GM21619 (cell line): ENCODE data around the gene TBC1D8.

Experiments
- ATAC-seq: cut with Tn5 transposase; IDR thresholded peaks from one replicate; pipeline ENCODE4 v1.9.1; 2021; ENCODE audit not compliant: unreplicated experiment

The TBC1D8 gene

DNA sequence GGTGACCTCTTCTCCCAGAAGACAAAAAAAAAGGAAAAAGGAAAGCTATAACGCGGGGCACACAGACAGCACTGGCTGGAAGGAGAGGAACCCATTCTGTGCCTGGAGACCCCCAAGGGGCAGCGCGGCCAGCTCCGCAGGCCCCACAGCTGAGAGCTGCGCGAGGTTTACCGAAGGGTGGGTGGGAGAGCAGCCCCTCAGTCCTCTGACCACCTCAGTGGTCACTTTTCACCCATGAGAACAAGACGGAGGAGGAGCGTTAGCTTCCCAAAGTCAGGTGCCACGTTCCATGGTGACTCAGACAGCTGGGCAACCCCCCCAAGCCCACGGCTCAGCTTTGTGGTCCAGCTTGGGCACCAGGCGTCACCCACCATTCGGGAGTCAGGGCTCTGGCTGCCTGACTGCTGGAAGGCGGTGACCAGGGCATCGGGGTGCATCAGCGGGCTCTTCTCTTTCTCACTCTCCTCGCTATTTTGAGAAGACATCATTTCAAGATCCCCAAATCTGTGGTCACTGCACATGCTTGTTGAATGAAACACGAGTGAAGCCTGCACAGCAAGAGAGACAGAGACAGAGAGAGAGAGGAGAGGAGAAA is 113.9 kb downstream of the TBC1D8 start:
- no peak for ATAC-seq

DNA sequence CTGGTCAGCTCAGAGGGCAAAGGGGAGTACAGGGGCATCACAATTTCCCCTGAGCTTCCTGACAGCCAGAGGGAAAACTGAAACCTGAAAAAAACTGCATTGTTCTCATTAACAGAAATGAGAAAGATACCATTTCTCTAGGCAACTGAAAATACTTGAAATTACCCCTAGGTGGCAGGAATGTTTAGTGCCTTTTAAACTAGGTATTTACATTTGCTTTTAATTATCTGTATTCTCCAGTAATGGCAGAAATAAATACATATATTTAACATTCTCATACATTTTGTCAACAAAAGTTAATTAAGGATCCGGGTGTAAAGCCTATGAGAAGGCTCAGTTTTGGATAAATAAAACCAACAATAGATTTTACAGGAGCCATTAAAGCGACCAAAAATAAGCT is 114.6 kb downstream of the TBC1D8 start:
- no peak for ATAC-seq

DNA sequence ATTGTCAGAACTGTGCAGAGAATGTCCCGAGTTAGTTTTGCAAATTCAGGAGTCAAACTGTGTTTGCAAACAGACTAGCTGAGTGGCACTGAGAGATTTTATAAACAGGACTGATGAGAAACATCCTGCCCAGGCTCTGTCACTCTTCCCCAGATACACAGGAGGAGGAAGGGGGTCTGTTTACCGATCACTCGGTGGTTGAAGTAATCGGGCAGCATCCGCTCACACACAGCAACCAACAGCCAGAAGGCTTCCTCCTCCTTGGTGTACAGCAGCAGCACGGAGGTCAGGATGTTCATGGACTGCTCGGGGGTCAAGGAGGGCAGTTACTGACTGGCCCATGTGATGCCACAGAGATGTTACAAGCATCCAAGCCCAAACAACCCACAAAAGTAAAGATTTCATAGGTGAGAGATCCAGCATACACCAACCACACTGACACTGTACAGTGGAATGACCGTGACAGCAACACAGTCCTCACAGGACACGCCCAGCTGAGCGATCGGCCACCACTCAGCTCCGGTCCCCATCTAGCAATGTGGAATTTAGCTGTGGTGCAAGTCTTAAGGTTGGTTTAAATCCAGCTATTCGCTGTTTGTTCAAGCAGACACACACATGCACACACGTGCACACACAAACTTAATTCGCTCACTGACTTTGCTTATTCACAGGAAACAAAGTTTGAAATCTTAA is 119.0 kb downstream of the TBC1D8 start:
- ATAC-seq: no peak

DNA sequence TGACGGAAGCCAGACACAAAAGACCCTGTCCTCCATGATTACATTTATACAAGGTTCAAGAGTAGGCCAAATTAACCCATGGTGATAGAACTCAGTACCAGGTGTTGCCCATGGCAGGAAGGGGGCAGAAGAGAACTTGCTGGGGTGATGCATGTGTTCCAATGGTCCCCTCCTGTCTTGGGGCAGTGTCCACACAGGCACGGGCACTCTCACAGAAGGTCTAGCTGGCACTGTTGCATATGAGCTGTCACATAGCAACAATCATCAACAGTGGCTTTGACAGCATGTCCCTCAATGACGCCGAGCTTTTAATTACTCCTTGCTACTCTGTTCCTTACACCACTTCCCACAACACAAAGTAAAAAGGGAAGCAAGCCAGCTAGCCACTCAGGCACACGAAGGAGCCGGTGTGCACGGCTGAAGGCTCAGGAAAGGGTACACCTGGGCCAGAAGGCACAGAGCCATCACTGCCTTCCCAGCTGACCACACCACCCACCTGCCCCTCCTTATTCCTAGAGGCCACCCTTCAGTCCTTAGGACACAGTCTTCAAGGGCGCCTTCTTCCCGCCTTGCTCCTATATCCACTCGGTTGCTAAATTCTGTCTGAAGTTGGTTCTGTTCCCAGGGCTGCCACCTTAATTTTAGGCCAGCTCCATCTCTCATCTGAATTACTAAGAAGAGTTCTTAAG is 120.2 kb downstream of the TBC1D8 start:
- ATAC-seq: no peak

DNA sequence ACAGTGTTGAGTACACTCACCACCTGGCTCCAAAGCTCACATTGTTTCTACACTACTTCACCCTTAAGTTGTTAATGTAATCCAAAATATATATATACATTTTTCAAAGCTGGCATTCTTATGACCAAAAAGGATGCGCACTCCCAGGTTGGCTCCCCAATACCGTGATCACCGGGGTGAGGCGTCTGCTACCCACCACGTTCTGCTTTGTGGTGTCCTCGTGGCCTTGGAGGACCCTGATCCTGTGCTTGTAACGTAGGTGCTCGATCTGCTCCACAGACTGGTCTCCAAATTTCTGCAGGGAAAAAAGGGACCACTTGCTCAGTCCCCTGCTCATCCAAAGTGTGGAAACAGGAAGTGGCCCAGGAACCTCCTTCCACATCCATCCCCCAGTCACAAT is 123.3 kb downstream of the TBC1D8 start:
- no peak for ATAC-seq

DNA sequence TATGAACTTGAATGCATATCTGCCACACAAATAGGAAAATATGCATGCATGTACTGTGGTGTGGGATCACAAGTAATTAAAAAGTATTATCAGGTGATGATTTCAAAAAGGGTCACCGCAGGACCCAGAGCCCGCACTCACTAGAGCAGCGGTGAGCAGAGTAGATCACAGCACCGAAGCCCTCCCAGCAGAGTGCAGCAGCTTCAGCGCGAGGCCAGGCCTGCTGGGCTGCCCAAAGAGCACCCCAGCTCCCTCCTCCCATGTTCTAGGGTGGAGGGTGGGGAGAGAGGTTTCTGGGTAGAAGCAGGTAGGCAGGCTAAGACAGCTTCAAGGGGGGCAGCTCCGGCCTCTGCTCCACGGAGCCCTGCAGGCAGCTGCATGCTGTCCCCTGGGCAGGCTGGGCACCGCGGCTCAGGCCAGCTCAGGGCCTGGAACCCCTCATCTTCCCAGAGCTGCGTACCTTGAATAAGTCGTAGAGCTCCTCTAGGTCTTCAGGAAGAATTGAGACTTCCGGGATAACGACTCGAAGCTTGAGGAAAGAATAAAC is 124.2 kb downstream of the TBC1D8 start:
- ATAC-seq: no peak

DNA sequence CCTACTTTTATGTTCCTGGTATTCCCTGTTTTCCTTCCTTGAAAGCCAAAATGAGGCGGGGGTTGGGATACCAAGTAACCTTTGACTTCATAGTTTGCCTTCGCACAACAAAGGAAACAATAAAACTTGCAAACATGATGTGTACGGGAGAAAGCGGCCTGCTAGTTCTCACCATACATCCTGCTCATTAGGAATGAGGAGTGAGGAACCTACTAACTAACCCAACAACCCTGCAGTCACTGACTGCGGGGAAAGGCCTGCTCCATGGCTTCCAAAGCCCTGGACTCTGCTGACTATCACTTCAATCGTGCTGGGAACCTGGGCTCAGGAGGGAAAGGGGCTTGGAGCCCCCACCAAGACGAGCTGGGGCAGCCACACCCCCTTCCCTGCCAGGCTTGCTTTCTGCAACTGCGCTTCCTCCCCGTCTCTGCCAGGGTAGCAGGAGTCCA is 124.9 kb downstream of the TBC1D8 start:
- ATAC-seq: no peak

DNA sequence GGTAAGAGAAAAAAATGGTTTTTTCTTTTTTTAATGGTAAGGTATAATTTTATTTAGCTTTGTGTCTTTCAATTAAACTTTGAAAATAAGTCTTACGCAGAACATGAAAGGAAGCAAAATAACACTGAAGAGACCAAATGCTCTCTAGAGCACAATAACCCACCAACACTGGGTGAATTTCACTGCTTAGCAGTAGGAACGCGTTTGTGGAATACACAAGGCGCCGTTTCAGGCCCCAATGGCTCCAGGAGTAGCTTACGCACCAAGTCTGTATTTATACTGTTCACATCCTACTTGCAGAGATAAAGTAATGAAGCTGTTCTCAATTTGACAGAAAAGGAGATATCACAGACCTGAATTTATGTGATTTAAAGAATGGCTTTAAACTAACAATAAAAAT is 125.6 kb downstream of the TBC1D8 start:
- no peak for ATAC-seq

DNA sequence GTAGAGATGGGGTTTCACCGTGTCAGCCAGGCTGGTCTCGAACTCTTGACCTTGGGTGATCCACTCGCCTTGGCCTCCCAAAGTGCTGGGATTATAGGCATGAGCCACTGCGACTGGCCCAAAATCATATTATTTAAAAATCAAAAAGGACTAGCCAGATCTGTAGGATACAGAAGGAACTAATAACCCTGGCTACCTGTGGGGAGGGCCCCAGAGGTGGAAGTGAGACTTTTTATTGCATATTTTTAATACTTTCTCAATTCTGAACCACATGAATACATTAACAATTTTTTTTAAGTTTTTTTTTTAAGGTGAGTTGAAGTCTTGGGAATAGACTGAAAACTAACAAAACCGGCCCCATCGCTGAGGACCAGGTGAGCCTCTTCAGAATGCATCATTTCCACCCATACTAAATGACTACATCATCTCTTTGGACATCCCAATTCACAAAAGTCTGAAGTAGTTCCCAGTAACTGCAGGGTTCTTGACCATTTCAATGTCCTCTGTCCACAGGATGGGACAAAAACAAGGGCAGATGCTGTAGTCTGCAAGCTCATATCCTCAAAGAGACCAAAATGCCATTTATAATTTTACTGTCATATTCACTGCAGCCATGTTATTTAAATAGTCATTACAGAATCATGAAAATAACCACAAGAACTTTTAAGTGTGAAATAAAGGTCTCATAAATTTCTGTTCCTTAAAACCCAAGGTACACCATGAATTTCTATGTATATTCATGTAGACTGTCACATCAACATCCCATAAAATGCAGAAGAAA is 127.7 kb downstream of the TBC1D8 start:
- no peak for ATAC-seq

DNA sequence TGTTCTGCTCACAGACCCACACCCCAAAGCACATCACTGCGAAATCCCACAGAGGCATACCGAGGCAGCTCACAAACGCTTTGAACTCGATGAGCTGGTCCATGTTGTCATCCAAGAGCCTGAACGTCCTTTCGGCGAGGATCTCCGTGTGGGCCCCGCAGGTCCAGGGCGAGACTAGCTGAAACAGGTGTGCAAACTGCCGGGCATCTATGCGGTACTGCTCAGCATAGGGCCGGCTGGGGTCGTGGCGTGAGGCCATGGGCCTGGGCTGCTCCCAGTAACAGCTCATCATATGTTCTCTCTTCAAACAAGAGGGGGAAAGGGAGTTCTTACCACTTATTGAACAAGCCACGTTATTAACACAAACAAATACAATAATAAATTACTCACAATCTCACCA is 129.0 kb downstream of the TBC1D8 start:
- no peak for ATAC-seq

DNA sequence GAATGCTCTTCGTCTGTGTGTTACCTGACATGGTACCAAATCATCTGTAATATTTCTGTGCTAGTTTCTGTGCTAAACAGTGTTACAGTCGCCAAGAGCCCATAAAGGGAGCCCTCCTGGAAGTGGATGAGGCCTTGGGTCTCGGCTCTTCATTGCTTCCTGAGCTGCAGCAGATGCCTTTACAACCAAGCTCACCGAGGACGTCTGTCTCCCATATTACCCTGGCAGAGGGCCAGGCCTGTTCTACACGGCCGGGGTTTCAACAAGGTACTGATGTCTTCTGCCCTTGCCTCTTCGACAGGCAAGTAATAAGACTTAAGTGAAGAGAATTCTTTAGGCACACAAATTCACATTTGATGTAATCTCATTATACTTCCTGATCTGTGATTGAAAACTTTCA is 132.2 kb downstream of the TBC1D8 start:
- no peak for ATAC-seq

DNA sequence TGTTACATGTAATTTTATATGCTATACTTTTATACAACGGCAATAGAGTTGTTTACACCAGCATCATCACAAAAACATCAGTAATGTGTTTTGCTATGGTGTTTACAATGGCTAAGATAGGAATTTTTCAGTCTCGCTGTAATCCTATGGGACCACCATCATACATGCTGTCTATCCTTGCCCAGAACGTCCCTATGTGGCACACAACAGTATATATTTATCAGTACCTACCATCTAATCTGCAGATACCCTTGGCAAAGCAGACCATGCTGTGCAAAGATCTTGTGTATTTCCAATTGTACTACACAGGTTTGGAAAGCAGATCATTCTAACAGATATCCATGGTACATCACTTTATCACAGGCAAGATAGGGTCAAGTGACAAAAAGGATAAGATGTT is 133.8 kb downstream of the TBC1D8 start:
- ATAC-seq: no peak

DNA sequence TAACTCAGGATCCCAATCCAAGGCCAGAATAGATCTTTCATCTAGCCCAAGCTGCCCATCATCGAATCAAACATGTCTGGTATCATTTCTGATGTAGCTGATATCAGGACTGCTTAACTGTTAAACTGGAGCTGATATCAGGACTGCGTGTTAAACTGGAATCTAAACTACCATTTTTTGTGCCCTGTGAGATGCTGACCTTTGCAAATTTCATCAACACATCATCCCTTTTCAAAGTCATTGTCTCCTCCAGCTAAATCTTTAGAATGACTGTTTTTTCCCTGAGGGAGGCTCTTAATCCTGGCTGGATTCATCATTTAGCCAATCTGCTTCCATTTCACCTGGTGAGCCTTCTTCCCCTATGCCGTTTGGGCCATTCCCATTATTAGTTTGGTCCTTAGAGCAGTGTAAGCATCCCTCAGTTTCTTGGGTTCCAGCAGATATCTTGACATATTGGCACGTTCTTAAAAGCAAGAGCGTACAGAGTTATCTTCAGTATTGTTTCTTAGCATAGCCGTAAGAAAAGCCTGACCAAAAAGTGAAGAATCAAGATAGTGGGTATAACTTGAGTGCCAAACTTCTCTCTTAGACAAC is 136.8 kb downstream of the TBC1D8 start:
- no peak for ATAC-seq

DNA sequence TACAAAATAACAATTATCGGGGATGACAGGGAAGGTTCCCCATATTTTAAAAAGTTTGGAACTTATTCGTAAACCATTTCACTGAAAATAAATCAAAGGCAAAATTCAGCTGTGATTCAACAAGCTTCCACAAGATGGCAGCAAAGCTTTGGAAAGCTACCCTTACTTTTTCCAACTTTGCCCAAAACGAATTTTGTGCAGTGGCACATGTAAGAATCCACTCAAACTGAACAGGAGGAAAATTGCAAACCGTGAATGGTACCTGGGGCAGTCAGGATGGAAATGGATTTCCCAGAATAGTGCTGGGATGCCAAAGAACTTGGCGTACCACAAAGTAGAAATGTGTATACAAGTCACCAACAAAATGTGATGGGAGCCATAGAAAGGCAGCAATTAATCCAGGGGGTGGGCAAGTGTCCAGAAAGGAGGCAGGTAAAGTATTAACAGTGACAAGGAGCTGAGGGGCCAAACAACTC is 138.4 kb downstream of the TBC1D8 start:
- no peak for ATAC-seq

DNA sequence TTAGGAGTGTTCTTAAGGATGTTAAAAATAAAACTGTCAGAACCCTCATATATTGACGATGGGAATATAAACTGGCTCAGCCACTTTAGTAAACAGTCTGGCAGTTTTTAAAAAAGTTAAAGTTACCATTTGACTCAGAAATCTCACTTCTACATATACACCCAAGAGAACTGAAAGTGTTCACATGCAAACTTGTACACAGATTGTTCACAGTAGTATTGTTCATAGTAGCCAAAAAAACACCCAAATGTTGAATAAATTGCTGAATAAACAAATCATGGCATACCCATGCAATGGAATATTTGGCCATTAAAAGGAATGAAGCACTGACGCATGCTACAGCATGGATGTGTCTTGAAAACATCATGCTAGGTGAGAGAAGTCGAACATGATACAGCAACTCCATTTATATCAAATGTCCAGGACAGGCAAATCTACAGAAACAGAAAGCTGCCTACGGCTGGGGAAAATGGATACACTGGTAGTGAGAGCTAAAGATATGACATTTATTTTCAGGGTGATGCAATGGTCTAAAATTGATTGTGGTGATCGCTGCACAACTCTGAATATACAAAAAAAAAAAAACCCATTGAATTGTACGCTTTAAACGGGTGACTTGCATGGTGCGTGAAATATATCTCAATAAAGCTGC is 139.0 kb downstream of the TBC1D8 start:
- peak; percentile 91 for ATAC-seq

DNA sequence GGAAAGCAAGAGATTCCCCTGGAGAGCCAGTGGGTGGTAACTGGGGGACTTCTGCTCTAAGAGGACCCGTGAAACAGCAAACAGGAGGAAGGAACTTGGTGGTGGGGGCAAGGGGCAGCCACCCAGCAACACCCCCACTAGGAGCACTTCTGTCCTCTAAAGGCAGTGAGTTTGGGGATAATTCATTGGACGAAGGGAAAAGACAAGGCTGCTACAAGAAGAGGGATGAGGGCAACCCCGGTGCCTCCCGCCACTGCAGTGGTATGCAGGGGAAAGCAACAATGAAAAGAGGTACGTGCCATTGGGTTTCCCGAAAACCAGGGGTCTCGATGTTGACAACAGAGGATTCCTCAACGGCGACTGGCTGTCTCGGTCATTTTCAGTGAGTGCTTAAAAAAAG is 140.0 kb downstream of the TBC1D8 start:
- no peak for ATAC-seq

DNA sequence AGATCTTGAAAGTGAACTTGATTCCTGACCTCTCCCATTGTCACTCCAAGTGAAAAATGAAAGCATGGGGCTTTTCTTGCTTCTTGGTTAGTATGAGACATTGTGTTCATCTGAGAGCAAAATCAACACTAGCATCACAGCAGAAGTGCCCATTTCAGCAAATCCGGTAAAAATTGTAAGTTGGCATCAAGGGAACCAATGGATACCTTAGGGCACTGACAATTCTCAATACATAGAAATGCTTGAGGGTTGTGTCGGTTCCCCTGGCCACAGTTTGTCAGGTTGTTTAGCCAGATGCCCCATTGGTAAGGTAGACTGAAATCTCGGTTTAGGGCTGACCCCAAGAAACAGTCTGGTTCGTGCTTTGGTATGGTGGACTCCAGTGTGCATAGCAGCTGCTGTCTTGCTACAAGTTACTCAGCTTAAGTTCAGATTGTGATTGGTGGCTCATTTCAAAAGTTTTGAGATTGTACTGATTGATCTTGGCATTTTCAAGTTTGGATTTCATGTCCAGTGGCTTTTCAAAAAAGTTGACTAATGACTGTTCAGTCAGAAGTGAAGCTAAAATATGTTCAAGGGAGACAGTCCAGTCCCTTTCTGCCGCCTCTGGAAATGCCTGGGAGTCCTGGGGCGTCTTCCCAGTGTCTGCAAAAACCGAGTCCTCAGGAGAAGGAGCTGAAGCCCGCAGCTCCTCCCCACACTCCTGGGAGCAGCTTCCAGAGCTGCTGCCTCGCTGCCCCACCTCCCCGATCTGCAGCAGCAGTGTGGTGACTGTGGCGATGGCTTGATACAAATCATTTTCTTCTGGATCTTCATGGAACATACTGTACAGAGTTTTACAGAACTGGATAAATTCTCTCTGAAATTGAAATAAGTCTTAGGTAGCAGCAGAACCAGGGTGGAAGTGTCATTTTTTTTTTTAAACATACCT is 143.5 kb downstream of the TBC1D8 start:
- ATAC-seq: no peak

DNA sequence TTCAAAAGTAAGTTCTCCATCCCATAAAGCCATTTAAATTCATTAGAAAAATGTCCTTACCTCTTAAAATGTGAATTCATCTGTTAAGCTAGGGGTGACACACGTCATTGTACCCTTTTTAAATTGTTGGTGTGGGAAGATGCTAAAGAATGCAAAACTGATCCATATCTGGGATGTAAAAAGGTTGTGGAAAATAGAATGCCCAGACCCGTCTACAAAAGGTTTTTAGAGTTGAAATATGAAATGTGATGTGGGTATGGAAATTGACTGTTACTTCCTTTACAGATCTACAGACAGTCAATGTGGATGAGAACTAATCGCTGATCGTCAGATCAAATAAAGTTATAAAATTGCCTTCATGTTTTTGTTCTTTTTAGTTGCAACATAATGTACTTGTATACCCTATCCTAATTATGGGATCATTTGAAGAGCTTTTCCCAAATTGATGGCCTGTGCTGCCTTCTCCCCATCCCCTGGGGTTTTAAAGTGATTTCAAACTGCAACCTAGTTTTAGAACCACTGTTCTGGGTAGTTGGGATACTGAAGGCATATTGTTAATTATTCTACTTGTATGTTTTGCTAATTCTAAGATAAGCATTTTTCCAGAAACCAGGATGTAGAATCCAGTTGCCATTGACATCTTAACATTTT is 145.0 kb downstream of the TBC1D8 start:
- ATAC-seq: no peak
